Left cardiac atrium (tissue), 4 donors: Measurements from ENCODE around the gene FHOD3. TPM values are rescaled to one million over a fixed set of nuclear protein-coding genes. Genes with fewer than 3 reads are reported as not detected.
A peak's percentile ranks its signal among the peaks of the same experiment; 100 is the strongest.

Experiments
- ATAC-seq, 2 donors: fragments of 200-7000 bp; cut with Tn5 transposase; one replicate each; pipeline ENCODE4 v1.9.1; 2020; ENCODE audit warnings: mild to moderate bottlenecking in 2 of 2, moderate library complexity in 2 of 2
- DNase-seq: peaks from one replicate; pipeline ENCODE4 v3.0.0-alpha.2; 2020
- intact Hi-C, 2 donors: fragments of 100-400 bp; cut with DNase I; formaldehyde crosslinking; loops; one replicate each; pipeline versions ENCODE4 v1.14.1 to v1.15.1; 2022 to 2023
- total RNA-seq, 2 donors: library from RNA; stranded (reverse); fragmentation: NEBNext Ultra II Directional; extraction: Animal tissue kit (Norgen Biotek cat#: 25700); gene quantifications; one replicate each; pipeline ENCODE4 v1.2.1, GENCODE V29; 2021
- donor health status: DM: no; HTN: yes; CAD: no.
- donor health status: DM: no; HTN: yes; CAD: no; lungs with severe emphysema.
- donor health status: DM: yes; HTN: yes; CAD: no.
- donor health status: Dilated cardiomyopathy.

FHOD3 gene
- total RNA-seq, 2 donors from 2014 or later = 117 to 119 TPM

GRCh38 chr18:36288689-36289088, 8.8 kb upstream of the FHOD3 start:
- intact Hi-C loops = loop anchor here in 1 of 2 donors (10.0 kb wide), 1 partner anchor 534 kb away; no protein-coding TSS in a partner anchor
- DNase-seq (no peak), ATAC-seq (no peak)

- intact Hi-C loops = loop anchor here (5.0 to 10.0 kb wide), 2 partner anchors 107 to 281 kb away; partner anchors contain the start of gene MOCOS (in 1 of the 2)
- DNase-seq = no peak
- ATAC-seq = no peak
Observed at GRCh38 chr18:36294031-36294430, 3.5 kb upstream of the FHOD3 start.

- intact Hi-C loops = loop anchor here (5.0 to 10.0 kb wide), 3 partner anchors 37 to 280 kb away; no protein-coding TSS in a partner anchor
- no peak for ATAC-seq
- no peak for DNase-seq
Observed at GRCh38 chr18:36295214-36295613, 2.3 kb upstream of the FHOD3 start.

GRCh38 chr18:36295880-36296301, 1.6 kb upstream of the FHOD3 start:
- ATAC-seq = peak in 1 of 2 donors; percentile 12
- intact Hi-C loops = loop anchor here (5.0 to 10.0 kb wide), 3 partner anchors 36 to 279 kb away; no protein-coding TSS in a partner anchor
- DNase-seq = no peak

GRCh38 chr18:36296650-36297416, 680 bp upstream of the FHOD3 start:
- DNase-seq (peak; percentile 56), ATAC-seq (peak; percentile 71 to 80)
- intact Hi-C loops = loop anchor here (5.0 to 10.0 kb wide), 3 partner anchors 35 to 278 kb away; no protein-coding TSS in a partner anchor

- intact Hi-C loops = loop anchor here (5.0 to 10.0 kb wide), 3 partner anchors 34 to 277 kb away; no protein-coding TSS in a partner anchor
- ATAC-seq (peak; percentile 24 to 35), DNase-seq (no peak)
Observed at GRCh38 chr18:36298126-36298741, 721 bp downstream of the FHOD3 start.

GRCh38 chr18:36299015-36299414, 1.5 kb downstream of the FHOD3 start:
- intact Hi-C loops = loop anchor here (5.0 to 10.0 kb wide), 3 partner anchors 33 to 276 kb away; no protein-coding TSS in a partner anchor
- DNase-seq (no peak), ATAC-seq (no peak)

GRCh38 chr18:36300211-36300610, 2.7 kb downstream of the FHOD3 start:
- ATAC-seq (no peak), DNase-seq (no peak)
- intact Hi-C loops = no loop called here

GRCh38 chr18:36301884-36302283, 4.4 kb downstream of the FHOD3 start:
- intact Hi-C loops = no loop called here
- DNase-seq (no peak), ATAC-seq (no peak)

- DNase-seq = no peak
- no peak for ATAC-seq
- intact Hi-C loops = no loop called here
Observed at GRCh38 chr18:36302676-36303075, 5.2 kb downstream of the FHOD3 start.

- no peak for DNase-seq
- ATAC-seq = no peak
- intact Hi-C loops = no loop called here
Observed at GRCh38 chr18:36303211-36303844, 5.8 kb downstream of the FHOD3 start.

- intact Hi-C loops = no loop called here
- ATAC-seq = no peak
- no peak for DNase-seq
Observed at GRCh38 chr18:36304723-36305122, 7.2 kb downstream of the FHOD3 start.

GRCh38 chr18:36305375-36305774, 7.9 kb downstream of the FHOD3 start:
- intact Hi-C loops = no loop called here
- ATAC-seq (no peak), DNase-seq (no peak)

- intact Hi-C loops = no loop called here
- ATAC-seq (no peak), DNase-seq (no peak)
Observed at GRCh38 chr18:36307513-36307912, 10.0 kb downstream of the FHOD3 start.

GRCh38 chr18:36308711-36309435, 11.4 kb downstream of the FHOD3 start:
- intact Hi-C loops = no loop called here

GRCh38 chr18:36309436-36310391, 12.2 kb downstream of the FHOD3 start:
- DNase-seq = peak; percentile 33
- intact Hi-C loops = no loop called here

More at GRCh38 chr18:36308711-36309435, 11.4 kb downstream of the FHOD3 start:
- ATAC-seq = no peak
- no peak for DNase-seq

GRCh38 chr18:36311026-36311570, 13.6 kb downstream of the FHOD3 start:
- intact Hi-C loops = no loop called here
- DNase-seq (no peak), ATAC-seq (no peak)

More at GRCh38 chr18:36309436-36310391, 12.2 kb downstream of the FHOD3 start:
- peak; percentile 48 to 87 for ATAC-seq
